Measurements from ENCODE around the gene UBAC1. TPM values are rescaled to one million over a fixed set of nuclear protein-coding genes. Genes with fewer than 3 reads are reported as not detected.

The UBAC1 gene
- total RNA-seq, 1 experiment from 2014 or later, result 24.4 TPM

DNA sequence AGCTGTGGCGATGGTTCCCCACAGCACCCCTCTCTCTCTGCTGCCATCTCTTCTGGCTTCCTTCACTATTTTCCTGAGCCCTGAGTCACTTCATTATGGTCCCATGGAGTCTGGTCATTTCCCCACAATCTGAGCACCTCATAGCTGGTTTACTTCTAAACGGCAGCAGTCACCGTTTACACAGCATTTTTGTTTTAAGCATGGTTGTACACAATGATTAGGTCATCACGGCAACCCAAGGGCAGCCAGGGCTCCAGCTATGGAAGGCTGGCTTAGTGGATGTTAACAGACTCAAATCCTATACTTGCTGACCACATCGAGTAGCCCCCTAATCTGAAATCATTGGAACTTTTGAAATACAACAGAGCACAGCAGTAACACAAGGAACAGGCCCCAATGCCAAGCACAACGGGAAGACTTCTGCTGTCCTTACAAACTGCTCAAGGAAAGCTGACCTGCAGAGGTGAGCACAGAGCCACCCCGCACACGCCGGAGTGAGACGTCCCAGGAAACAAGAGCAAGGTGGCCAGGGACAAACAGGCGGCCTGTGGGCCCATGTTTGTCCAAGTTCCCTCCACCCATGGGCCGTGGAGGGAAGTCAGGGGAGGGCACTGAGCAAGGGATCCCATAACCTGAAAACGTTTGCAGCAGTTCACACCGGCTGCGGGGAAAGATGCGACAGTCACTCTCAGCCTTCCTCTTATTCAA, 76.7 kb downstream of the UBAC1 start:
- DNase-seq (ENCODE audit: low read depth), result no peak

DNA sequence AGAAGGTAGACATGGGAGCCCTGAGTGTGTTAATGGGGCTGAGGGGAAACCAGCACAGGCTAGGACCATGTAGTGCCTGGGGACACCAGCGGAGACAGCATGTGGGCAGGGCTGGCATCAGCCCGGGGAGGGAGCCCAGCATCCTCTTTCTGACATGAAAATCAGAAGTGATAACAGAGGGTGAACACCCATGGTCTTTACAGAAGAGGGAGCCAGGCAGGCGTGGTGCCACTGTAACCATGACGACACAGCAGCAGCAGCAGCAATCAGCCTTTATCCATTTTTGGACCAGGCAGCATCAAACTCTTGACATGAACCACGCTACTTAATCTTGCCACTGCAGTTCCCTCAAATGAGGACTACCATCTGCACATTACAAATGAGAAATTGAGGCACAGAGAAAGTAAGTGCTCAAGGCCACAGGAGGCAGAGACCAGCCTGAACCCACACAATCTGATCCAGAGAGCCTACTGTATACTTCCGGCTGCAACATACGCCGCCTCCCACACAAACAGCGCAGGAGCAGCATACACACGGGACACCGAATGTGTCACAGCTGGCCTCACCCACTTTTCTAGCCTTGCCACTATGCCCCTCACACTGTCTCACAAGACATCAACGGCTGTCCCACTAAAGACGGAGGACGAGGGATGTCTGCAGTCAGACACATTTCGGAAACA, 77.6 kb downstream of the UBAC1 start:
- DNase-seq (ENCODE audit: low read depth), result no peak

Other genes with a start within 250 kb of the UBAC1 start
- gene CAMSAP1, start 53.8 kb downstream of the UBAC1 start, total RNA-seq (2014; rRNA removed; shearing (Covaris generic)), result 6.2 and 10.3 TPM in 2 replicates
- 4.1 and 4.5 TPM in 2 replicates for gene NACC2, start 133.9 kb upstream of the UBAC1 start, total RNA-seq (2014; rRNA removed; shearing (Covaris generic))
- 12.1 and 15.0 TPM in 2 replicates for gene TMEM250, start 157.5 kb upstream of the UBAC1 start, total RNA-seq (2014; rRNA removed; shearing (Covaris generic))
- gene LHX3, start 243.8 kb upstream of the UBAC1 start, total RNA-seq (2014; rRNA removed; shearing (Covaris generic)), result not detected in 2 replicates

Data from RPMI7951 (cell line).